SK-N-SH (cell line): Measurements from ENCODE around the gene CYSLTR2. TPM values are rescaled to one million over a fixed set of nuclear protein-coding genes. Genes with fewer than 3 reads are reported as not detected.

Experiments used
- CTCF ChIA-PET: fragments of 300-600, 350-600 bp; formaldehyde crosslinking; extraction: SDS; loops from one replicate; lab custom pipeline; 2021; lab: Yijun Ruan, JAX
- POLR2A ChIA-PET: fragments of 350-600 bp; sonication (Branson Sonifier 250); formaldehyde crosslinking; extraction: SDS; loops from one replicate; lab custom pipeline; 2020; ENCODE audit warnings: antibody characterized with exemption, inconsistent platforms; lab: Yijun Ruan, JAX
- DNase-seq: peaks from one replicate; pipeline ENCODE4 v3.0.0; 2012
- H2AFZ ChIP-seq: fragments of 200-600 bp; sonication (generic); 2 replicates; pipeline ENCODE4 v1.8.1; 2016; ENCODE audit warnings: antibody characterized with exemption, mild to moderate bottlenecking, low read depth
- H3F3A ChIP-seq: fragments of 200-600 bp; sonication (generic); replicated peaks from 2 replicates; pipeline ENCODE3; 2016; ENCODE audit warnings: antibody characterized with exemption, mild to moderate bottlenecking; ENCODE audit not compliant: insufficient read depth
- H3K27ac ChIP-seq, 2 experiments: fragments of 200-500 bp in 1 of 2; fragments of 200-600 bp in 1 of 2; sonication (Bioruptor generic) in 1 of 2; sonication (generic), shearing (Covaris generic) in 1 of 2; 2 replicates each; pipeline versions ENCODE4 v1.5.1 to v1.6.1; 2014 to 2016; ENCODE audit warnings: low read depth in 2 of 2, inconsistent platforms in 1 of 2, low read length in 1 of 2, mild to moderate bottlenecking in 1 of 2, mixed read lengths in 1 of 2
- H3K27me3 ChIP-seq: fragments of 200-600 bp; sonication (generic), shearing (Covaris generic); 2 replicates; pipeline ENCODE4 v1.6.1; 2016; ENCODE audit warnings: mixed run types; ENCODE audit not compliant: insufficient read depth
- H3K36me3 ChIP-seq, 2 experiments: fragments of 200-500 bp in 1 of 2; fragments of 200-600 bp in 1 of 2; sonication (Bioruptor generic) in 1 of 2; sonication (generic) in 1 of 2; replicated peaks in 1 of 2; 2 replicates each; pipeline versions ENCODE3 to v1.5.1; 2014 to 2016; ENCODE audit warnings: low read length in 1 of 2, mild to moderate bottlenecking in 1 of 2; ENCODE audit not compliant: insufficient read depth in 2 of 2, control insufficient read depth in 1 of 2
- H3K4me1 ChIP-seq, 2 experiments: fragments of 200-500 bp in 1 of 2; fragments of 200-600 bp in 1 of 2; sonication (Bioruptor generic) in 1 of 2; sonication (generic), shearing (Covaris generic) in 1 of 2; 2 replicates each; pipeline versions ENCODE4 v1.5.1 to v1.6.1; 2014 to 2016; ENCODE audit warnings: low read depth in 1 of 2, low read length in 1 of 2, mixed run types in 1 of 2; ENCODE audit not compliant: insufficient read depth in 2 of 2, control insufficient read depth in 1 of 2
- H3K4me2 ChIP-seq: fragments of 200-600 bp; sonication (generic), shearing (Covaris generic); 2 replicates; pipeline ENCODE4 v1.6.1; 2017; ENCODE audit warnings: mixed run types
- H3K4me3 ChIP-seq, 2 experiments: fragments of 200-500 bp in 1 of 2; fragments of 200-600 bp in 1 of 2; sonication (Bioruptor generic) in 1 of 2; sonication (generic), shearing (Covaris generic) in 1 of 2; 2 replicates each; pipeline versions ENCODE4 v1.5.1 to v1.8.1; 2014 to 2016; ENCODE audit warnings: low read depth in 2 of 2, inconsistent platforms in 1 of 2, low read length in 1 of 2, mild to moderate bottlenecking in 1 of 2, mixed read lengths in 1 of 2, moderate library complexity in 1 of 2
- H3K79me2 ChIP-seq: fragments of 200-600 bp; sonication (generic); 2 replicates; pipeline ENCODE4 v1.8.1; 2017; ENCODE audit warnings: mild to moderate bottlenecking; ENCODE audit not compliant: insufficient read depth
- H3K9ac ChIP-seq: fragments of 200-600 bp; sonication (generic); 2 replicates; pipeline ENCODE4 v1.6.1; 2017; ENCODE audit warnings: mixed run types
- H3K9me2 ChIP-seq: fragments of 200-600 bp; sonication (generic); 2 replicates; pipeline ENCODE4 v1.6.1; 2017; ENCODE audit warnings: mixed run types
- H3K9me3 ChIP-seq: fragments of 200-600 bp; sonication (generic); 2 replicates; pipeline ENCODE4 v1.6.1; 2017; ENCODE audit warnings: mixed run types, mild to moderate bottlenecking, moderate library complexity
- H4K20me1 ChIP-seq: fragments of 200-600 bp; sonication (generic); 2 replicates; pipeline ENCODE4 v1.6.1; 2017; ENCODE audit warnings: mild to moderate bottlenecking, mixed run types; ENCODE audit not compliant: insufficient read depth
- CHD2 ChIP-seq: fragments of 150-350 bp; IDR thresholded peaks from 2 replicates; pipeline ENCODE4 v1.6.1; 2018; ENCODE audit warnings: low read length; ENCODE audit not compliant: partially characterized antibody
- CTCF ChIP-seq: fragments of 200-600 bp; sonication (generic); IDR thresholded peaks from 2 replicates; pipeline ENCODE4 v1.6.1; 2017; ENCODE audit warnings: antibody characterized with exemption, mild to moderate bottlenecking, moderate library complexity
- ELF1 ChIP-seq: IDR thresholded peaks from 2 replicates; pipeline ENCODE4 v1.4.0; 2012
- EZH2phosphoT487 ChIP-seq: fragments of 200-600 bp; sonication (generic); IDR thresholded peaks from 2 replicates; pipeline ENCODE4 v1.6.1; 2017; ENCODE audit warnings: low read depth, mixed run types, mild to moderate bottlenecking, antibody characterized with exemption, moderate library complexity, borderline replicate concordance
- JUND ChIP-seq: IDR thresholded peaks from 2 replicates; pipeline ENCODE4 v1.4.0; 2012
- MEF2A ChIP-seq: IDR thresholded peaks from 2 replicates; pipeline ENCODE4 v1.4.0; 2012; ENCODE audit warnings: low read depth, borderline replicate concordance
- MXI1 ChIP-seq: IDR thresholded peaks from 2 replicates; pipeline ENCODE4 v1.6.1; 2012; ENCODE audit warnings: mild to moderate bottlenecking, low read depth, low read length, improper control_type of control experiment
- RCOR1 ChIP-seq: fragments of 150-350 bp; IDR thresholded peaks from 2 replicates; pipeline ENCODE4 v1.6.1; 2017; ENCODE audit warnings: antibody characterized with exemption, low read length
- TCF12 ChIP-seq: IDR thresholded peaks from 2 replicates; pipeline ENCODE4 v1.4.0; 2012
- TEAD4 ChIP-seq: IDR thresholded peaks from 2 replicates; pipeline ENCODE4 v1.4.0; 2012; ENCODE audit warnings: mild to moderate bottlenecking, borderline replicate concordance; ENCODE audit not compliant: insufficient read depth
- YY1 ChIP-seq: IDR thresholded peaks from 2 replicates; pipeline ENCODE4 v1.4.0; 2012; ENCODE audit warnings: low read depth, mild to moderate bottlenecking
- ZBTB33 ChIP-seq: IDR thresholded peaks from 2 replicates; pipeline ENCODE4 v1.4.0; 2012; ENCODE audit warnings: low read depth, borderline replicate concordance
- WGBS: methylation state at CpG from one replicate; pipeline ENCODE4 v1.1.6; 2017; ENCODE audit warnings: low lambda C conversion rate; 5-methylcytosine and 5-hydroxymethylcytosine counted together
- polyA plus RNA-seq, 3 experiments: library from polyadenylated mRNA; depleted of rRNA; stranded (reverse); fragments of >200 nt; gene quantifications; 2 replicates each; pipeline ENCODE4 v1.2.3, GENCODE V29; 2012
- TF ChIP-seq, protein P1 (sequence below): fragments of 150-350 bp; IDR thresholded peaks from 2 replicates; pipeline ENCODE4 v1.6.1; 2016; ENCODE audit warnings: mild to moderate bottlenecking, low read depth, low read length
- TF ChIP-seq, protein P2 (sequence below): IDR thresholded peaks from 2 replicates; pipeline ENCODE4 v1.4.0; 2012; ENCODE audit warnings: low read depth, borderline replicate concordance
- TF ChIP-seq, protein P3 (sequence below): IDR thresholded peaks from 2 replicates; pipeline ENCODE4 v1.6.1; 2012; ENCODE audit warnings: mild to moderate bottlenecking, low read depth, low read length, moderate library complexity

CYSLTR2 gene
- polyA plus RNA-seq, 1 of the 3 experiments (the other 2 are of a cell fraction) = 0.12 TPM

DNA sequence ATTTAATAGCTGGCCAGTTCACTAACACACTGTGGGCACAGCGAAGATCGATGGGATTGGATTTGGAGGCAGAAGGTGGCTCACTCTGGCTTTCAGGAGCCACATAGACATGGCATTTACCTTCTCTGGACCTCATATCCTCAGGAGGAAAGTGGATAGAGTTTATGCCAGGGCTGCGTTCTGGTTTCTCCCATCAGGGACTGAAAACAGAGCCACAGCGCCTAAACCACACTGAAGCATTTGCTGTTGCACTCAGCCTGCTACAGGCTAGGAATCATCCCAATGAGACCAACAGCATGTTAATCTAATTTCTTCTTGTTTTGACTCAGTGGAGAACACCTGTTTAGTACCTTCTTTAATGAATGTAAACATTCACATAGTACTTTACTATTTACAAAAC is 1.6 kb downstream of the CYSLTR2 start:
- WGBS = 93% methylated on average over 4 of the region's 4 CpGs
- no peaks in the 10 kb centered on the region for H3F3A ChIP-seq
- no peak overlapping the region for H3K4me2 ChIP-seq
- ChIA-PET CTCF (interaction anchor here (1.0 kb wide), 1 partner anchor 10 kb away, joined by 3 read pairs; no protein-coding TSS in a partner anchor), POLR2A (no interaction called here)
- H3K4me3 ChIP-seq = no peak overlapping the region
- no peaks in the 10 kb centered on the region for H3K36me3 ChIP-seq
- H3K4me1 ChIP-seq = no peaks in the 10 kb centered on the region
- DNase-seq = no peak
- H3K27me3 ChIP-seq = no peaks in the 10 kb centered on the region
- H3K27ac ChIP-seq = no peak overlapping the region
- H3K79me2 ChIP-seq = no peaks in the 10 kb centered on the region
- H3K9me3 ChIP-seq = no peaks in the 10 kb centered on the region
- no peak overlapping the region for H3K9ac ChIP-seq
- TF ChIP-seq EZH2phosphoT487 (no peak), CHD2 (no peak), RCOR1 (no peak), MEF2A (no peak), TEAD4 (no peak), ZBTB33 (no peak)
- TF ChIP-seq, protein P1, sequence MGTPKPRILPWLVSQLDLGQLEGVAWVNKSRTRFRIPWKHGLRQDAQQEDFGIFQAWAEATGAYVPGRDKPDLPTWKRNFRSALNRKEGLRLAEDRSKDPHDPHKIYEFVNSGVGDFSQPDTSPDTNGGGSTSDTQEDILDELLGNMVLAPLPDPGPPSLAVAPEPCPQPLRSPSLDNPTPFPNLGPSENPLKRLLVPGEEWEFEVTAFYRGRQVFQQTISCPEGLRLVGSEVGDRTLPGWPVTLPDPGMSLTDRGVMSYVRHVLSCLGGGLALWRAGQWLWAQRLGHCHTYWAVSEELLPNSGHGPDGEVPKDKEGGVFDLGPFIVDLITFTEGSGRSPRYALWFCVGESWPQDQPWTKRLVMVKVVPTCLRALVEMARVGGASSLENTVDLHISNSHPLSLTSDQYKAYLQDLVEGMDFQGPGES = no peak
- TF ChIP-seq, protein P2, sequence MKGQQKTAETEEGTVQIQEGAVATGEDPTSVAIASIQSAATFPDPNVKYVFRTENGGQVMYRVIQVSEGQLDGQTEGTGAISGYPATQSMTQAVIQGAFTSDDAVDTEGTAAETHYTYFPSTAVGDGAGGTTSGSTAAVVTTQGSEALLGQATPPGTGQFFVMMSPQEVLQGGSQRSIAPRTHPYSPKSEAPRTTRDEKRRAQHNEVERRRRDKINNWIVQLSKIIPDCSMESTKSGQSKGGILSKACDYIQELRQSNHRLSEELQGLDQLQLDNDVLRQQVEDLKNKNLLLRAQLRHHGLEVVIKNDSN = no peak
- H2AFZ ChIP-seq = no peak overlapping the region
- H4K20me1 ChIP-seq = no peaks in the 10 kb centered on the region
- no peaks in the 10 kb centered on the region for H3K9me2 ChIP-seq

- no peaks in the 10 kb centered on the region for H3K27me3 ChIP-seq
- CTCF ChIA-PET = no interaction called here
Measured at GRCh38 chr13:48656608-48657007, 2.9 kb downstream of the CYSLTR2 start.

More at GRCh38 chr13:48656608-48657007, 2.9 kb downstream of the CYSLTR2 start:
- 50% methylated on average over 3 of the region's 3 CpGs for WGBS
- Histone ChIP-seq H3K4me1 (no peaks in the 10 kb centered on the region), H3K79me2 (no peaks in the 10 kb centered on the region), H3K36me3 (no peaks in the 10 kb centered on the region), H3K4me2 (no peak overlapping the region), H3K9me3 (no peaks in the 10 kb centered on the region), H2AFZ (no peak overlapping the region), H3K9me2 (no peaks in the 10 kb centered on the region), H4K20me1 (no peaks in the 10 kb centered on the region), H3K4me3 (no peak overlapping the region), H3K27ac (no peak overlapping the region), H3K9ac (no peak overlapping the region), H3F3A (no peaks in the 10 kb centered on the region)
- POLR2A ChIA-PET = interaction anchor here (0.6 kb wide), 1 partner anchor 1190 kb away, joined by 4 read pairs; no protein-coding TSS in a partner anchor
- no peak for DNase-seq
- no peak for TF ChIP-seq JUND
- TF ChIP-seq TCF12 = no peak
- TF ChIP-seq YY1 = no peak
- TF ChIP-seq CHD2 = no peak
- TF ChIP-seq, protein P1 = no peak
- TF ChIP-seq ELF1 = no peak
- no peak for TF ChIP-seq MXI1
- TF ChIP-seq, protein P3, sequence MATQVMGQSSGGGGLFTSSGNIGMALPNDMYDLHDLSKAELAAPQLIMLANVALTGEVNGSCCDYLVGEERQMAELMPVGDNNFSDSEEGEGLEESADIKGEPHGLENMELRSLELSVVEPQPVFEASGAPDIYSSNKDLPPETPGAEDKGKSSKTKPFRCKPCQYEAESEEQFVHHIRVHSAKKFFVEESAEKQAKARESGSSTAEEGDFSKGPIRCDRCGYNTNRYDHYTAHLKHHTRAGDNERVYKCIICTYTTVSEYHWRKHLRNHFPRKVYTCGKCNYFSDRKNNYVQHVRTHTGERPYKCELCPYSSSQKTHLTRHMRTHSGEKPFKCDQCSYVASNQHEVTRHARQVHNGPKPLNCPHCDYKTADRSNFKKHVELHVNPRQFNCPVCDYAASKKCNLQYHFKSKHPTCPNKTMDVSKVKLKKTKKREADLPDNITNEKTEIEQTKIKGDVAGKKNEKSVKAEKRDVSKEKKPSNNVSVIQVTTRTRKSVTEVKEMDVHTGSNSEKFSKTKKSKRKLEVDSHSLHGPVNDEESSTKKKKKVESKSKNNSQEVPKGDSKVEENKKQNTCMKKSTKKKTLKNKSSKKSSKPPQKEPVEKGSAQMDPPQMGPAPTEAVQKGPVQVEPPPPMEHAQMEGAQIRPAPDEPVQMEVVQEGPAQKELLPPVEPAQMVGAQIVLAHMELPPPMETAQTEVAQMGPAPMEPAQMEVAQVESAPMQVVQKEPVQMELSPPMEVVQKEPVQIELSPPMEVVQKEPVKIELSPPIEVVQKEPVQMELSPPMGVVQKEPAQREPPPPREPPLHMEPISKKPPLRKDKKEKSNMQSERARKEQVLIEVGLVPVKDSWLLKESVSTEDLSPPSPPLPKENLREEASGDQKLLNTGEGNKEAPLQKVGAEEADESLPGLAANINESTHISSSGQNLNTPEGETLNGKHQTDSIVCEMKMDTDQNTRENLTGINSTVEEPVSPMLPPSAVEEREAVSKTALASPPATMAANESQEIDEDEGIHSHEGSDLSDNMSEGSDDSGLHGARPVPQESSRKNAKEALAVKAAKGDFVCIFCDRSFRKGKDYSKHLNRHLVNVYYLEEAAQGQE = no peak
- TF ChIP-seq CTCF = no peak
